Measurements from ENCODE around the gene IFITM5. TPM values are rescaled to one million over a fixed set of nuclear protein-coding genes. Genes with fewer than 3 reads are reported as not detected.

IFITM5 gene
- total and polyA plus RNA-seq, 12 donors = not detected

- peak in 2 of 8 donors; percentile 5 to 14 for ATAC-seq
- DNase-seq = peak in 1 of 2 donors; percentile 5
- H3K36me3 ChIP-seq = peaks cover 0 to 29% (median 0%) of the 10 kb centered on the region in 9 donors
- H3K4me3 ChIP-seq = no peak overlapping the region
- 64 to 78% methylated on average over 13 of the region's 13 CpGs for WGBS, 2 donors
- peaks cover 0 to 28% (median 10%) of the 10 kb centered on the region in 9 donors for H3K4me1 ChIP-seq
- no peak overlapping the region for H3K27ac ChIP-seq
- H3K9me3 ChIP-seq = no peaks in the 10 kb centered on the region
- TF ChIP-seq CTCF (IDR thresholded peaks at IDR 0.05) = no peak
- intact Hi-C loops (cut with DNase I) = no loop called here
- H3K27me3 ChIP-seq = peaks cover 0 to 49% (median 30%) of the 10 kb centered on the region in 7 donors
Measured at GRCh38 chr11:297051-297585, 2.2 kb downstream of the IFITM5 start.

GRCh38 chr11:296171-297050 lies 2.9 kb downstream of the IFITM5 start:
- H3K4me3 ChIP-seq = no peak overlapping the region
- peaks cover 0 to 49% (median 30%) of the 10 kb centered on the region in 7 donors for H3K27me3 ChIP-seq
- ATAC-seq (no peak), DNase-seq (no peak)
- H3K9me3 ChIP-seq = no peaks in the 10 kb centered on the region
- H3K27ac ChIP-seq = no peak overlapping the region
- intact Hi-C loops (cut with DNase I) = no loop called here
- H3K36me3 ChIP-seq = peaks cover 0 to 33% (median 0%) of the 10 kb centered on the region in 9 donors
- no peak for TF ChIP-seq CTCF (IDR thresholded peaks at IDR 0.05)
- WGBS, 2 donors = 77 to 82% methylated on average over 35 of the region's 35 CpGs
- peaks cover 0 to 28% (median 10%) of the 10 kb centered on the region in 9 donors for H3K4me1 ChIP-seq

- Histone ChIP-seq H3K4me3 (no peak overlapping the region), H3K27ac (no peak overlapping the region), H3K4me1 (peaks cover 0 to 28% (median 10%) of the 10 kb centered on the region in 9 donors), H3K9me3 (no peaks in the 10 kb centered on the region), H3K27me3 (peaks cover 0 to 49% (median 28%) of the 10 kb centered on the region in 7 donors), H3K36me3 (peaks cover 0 to 33% (median 0%) of the 10 kb centered on the region in 9 donors)
- WGBS, 2 donors = 63 to 71% methylated on average over 26 of the region's 26 CpGs
- intact Hi-C loops (cut with DNase I) = no loop called here
- DNase-seq = peak in 1 of 2 donors; percentile 8
- no peak for ATAC-seq
- no peak for TF ChIP-seq CTCF (IDR thresholded peaks at IDR 0.05)
Measured at GRCh38 chr11:295351-296170, 3.8 kb downstream of the IFITM5 start.

- Histone ChIP-seq H3K36me3 (peaks cover 0 to 33% (median 0%) of the 10 kb centered on the region in 9 donors), H3K9me3 (no peaks in the 10 kb centered on the region), H3K4me1 (peaks cover 0 to 28% (median 14%) of the 10 kb centered on the region in 9 donors), H3K27me3 (peaks cover 0 to 43% (median 20%) of the 10 kb centered on the region in 7 donors), H3K27ac (no peak overlapping the region), H3K4me3 (no peak overlapping the region)
- no peak for TF ChIP-seq CTCF (IDR thresholded peaks at IDR 0.05)
- no peak for ATAC-seq
- DNase-seq = peak in 1 of 2 donors; percentile 11
- 90 to 92% methylated on average over 16 of the region's 16 CpGs for WGBS, 2 donors
- intact Hi-C loops (cut with DNase I) = no loop called here
Measured at GRCh38 chr11:294780-295179, 4.5 kb downstream of the IFITM5 start.
